ENCODE measurements around the gene ADCY9. TPM values are rescaled to one million over a fixed set of nuclear protein-coding genes. Genes with fewer than 3 reads are reported as not detected.
"Not testable (repeated sequence)": the region's sequence is repeated elsewhere in the genome, so short reads cannot be mapped to it uniquely, and the experiment has no call there.

Gene ADCY9
- total RNA-seq, 2 donors from 2014 or later: 31.5 to 42.2 TPM

DNA sequence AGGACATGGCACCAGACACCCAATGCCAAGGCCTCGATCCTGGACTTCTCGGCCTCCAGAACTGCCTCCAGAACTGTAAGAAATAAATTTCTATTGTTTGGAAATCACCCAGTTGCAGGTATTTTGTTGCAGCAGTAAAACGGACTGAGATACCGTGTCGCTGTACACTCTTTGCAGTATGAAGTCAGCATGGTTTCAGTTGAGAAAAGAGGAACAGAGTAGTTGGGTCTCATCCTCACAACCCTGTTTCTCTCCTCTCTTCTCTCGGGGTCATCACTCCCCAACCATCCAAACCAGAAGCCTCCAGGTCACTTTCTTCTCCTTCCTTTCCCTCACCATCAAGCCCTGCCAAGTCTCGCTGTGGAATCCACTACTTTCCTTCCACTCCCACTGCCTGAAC is 77.8 kb downstream of the ADCY9 start:
- H3K4me1 ChIP-seq: no peaks in the 10 kb centered on the region
- no peaks in the 10 kb centered on the region for H3K36me3 ChIP-seq
- no peak overlapping the region for H3K4me3 ChIP-seq
- TF ChIP-seq, protein P1, sequence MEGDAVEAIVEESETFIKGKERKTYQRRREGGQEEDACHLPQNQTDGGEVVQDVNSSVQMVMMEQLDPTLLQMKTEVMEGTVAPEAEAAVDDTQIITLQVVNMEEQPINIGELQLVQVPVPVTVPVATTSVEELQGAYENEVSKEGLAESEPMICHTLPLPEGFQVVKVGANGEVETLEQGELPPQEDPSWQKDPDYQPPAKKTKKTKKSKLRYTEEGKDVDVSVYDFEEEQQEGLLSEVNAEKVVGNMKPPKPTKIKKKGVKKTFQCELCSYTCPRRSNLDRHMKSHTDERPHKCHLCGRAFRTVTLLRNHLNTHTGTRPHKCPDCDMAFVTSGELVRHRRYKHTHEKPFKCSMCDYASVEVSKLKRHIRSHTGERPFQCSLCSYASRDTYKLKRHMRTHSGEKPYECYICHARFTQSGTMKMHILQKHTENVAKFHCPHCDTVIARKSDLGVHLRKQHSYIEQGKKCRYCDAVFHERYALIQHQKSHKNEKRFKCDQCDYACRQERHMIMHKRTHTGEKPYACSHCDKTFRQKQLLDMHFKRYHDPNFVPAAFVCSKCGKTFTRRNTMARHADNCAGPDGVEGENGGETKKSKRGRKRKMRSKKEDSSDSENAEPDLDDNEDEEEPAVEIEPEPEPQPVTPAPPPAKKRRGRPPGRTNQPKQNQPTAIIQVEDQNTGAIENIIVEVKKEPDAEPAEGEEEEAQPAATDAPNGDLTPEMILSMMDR (IDR thresholded peaks at IDR 0.05): no peak
- H3K27me3 ChIP-seq: no peaks in the 10 kb centered on the region
- no peak overlapping the region for H3K27ac ChIP-seq
- H3K9me3 ChIP-seq: no peaks in the 10 kb centered on the region
- DNase-seq (ENCODE audit: low spot score): no peak

DNA sequence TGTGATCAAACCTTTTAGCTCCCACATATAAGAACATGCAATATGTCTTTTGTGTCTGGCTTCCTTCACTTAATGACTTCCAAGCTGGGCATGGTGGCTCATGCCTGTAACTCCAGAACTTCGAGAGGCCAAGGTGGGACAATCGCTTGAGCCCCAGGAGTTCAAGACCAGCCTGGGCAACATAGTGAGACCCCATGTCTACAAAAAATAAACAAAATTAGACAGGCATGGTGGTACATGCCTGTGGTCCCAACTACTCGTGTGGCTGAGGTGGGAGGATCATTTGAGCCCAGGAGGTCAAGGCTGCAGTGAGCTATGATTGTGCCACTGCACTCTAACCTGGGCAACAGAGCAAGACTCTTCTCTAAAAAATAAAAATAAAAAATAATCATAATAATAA is 79.3 kb downstream of the ADCY9 start:
- H3K4me3 ChIP-seq; H3K4me1 ChIP-seq; H3K9me3 ChIP-seq; H3K36me3 ChIP-seq; H3K27me3 ChIP-seq; DNase-seq (ENCODE audit: low spot score); H3K27ac ChIP-seq: not testable (repeated sequence)

DNA sequence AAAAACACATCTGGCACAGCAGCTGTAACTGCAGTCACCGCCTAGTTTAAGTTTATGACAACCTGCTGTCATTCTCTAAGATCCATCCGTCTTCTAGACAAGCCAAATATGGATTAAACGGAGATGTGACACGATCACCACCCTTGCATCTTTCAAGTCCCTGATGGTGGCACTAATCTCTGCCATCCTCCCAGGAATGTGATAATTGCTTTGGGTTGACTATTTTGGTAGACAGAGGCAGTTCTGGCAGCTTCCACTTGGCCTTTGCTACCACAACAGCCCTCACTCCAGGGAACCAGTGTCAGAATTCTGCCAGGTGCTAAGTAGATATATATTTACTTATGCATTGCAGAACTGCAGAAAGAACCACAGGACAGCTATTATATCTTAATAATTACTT is 81.3 kb downstream of the ADCY9 start:
- Histone ChIP-seq H3K36me3 (no peaks in the 10 kb centered on the region), H3K4me1 (no peaks in the 10 kb centered on the region)
- TF ChIP-seq, protein P1 (IDR thresholded peaks at IDR 0.05): no peak

DNA sequence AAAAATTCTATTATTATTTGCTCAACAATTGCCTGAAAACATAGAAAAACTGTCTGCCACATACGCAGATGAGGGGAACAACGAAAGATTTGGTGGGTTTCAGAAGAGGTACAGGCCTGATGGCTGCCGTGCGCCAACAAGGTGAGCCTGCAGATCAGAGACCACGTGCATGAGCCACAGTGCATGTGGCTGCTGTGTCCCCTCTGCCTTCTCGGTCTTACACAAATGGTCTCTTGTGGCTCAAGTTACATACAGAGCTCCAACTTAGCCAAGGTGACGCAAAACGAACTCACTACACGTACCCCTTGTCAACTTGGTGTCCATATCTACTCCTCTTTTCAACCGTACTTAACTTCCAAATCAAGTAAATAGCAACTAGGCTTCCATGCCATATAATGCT is 82.3 kb downstream of the ADCY9 start:
- no peaks in the 10 kb centered on the region for H3K9me3 ChIP-seq
- H3K4me3 ChIP-seq: no peak overlapping the region
- no peaks in the 10 kb centered on the region for H3K36me3 ChIP-seq
- DNase-seq (ENCODE audit: low spot score): no peak
- H3K27me3 ChIP-seq: no peaks in the 10 kb centered on the region
- no peaks in the 10 kb centered on the region for H3K4me1 ChIP-seq
- TF ChIP-seq, protein P1 (IDR thresholded peaks at IDR 0.05): no peak
- no peak overlapping the region for H3K27ac ChIP-seq

More for the DNA sequence above, 81.3 kb downstream of the ADCY9 start:
- H3K4me3 ChIP-seq: no peak overlapping the region
- H3K9me3 ChIP-seq: no peaks in the 10 kb centered on the region
- H3K27me3 ChIP-seq: no peaks in the 10 kb centered on the region
- no peak for DNase-seq (ENCODE audit: low spot score)
- H3K27ac ChIP-seq: no peak overlapping the region

DNA sequence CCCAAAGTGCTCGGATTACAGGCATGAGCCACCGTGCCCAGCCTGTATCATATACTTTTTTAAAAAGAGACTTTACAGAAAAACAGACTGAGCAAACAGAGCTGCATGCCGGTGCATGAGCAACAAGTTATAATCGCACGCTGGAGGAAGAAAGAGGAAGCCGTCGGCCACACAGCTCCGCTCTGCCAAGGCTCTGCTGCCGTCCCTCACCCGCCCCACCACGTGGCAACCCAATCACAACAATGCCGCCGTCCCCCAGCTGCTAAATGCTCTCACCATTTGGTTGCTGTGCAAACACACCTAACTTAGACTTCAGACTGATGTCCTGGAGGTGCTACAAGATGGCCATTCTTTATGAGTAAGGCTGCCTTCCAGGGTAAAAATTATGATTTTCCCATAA is 83.5 kb downstream of the ADCY9 start:
- Histone ChIP-seq H3K4me1 (no peaks in the 10 kb centered on the region), H3K27ac (no peak overlapping the region), H3K36me3 (no peaks in the 10 kb centered on the region), H3K4me3 (no peak overlapping the region), H3K27me3 (no peaks in the 10 kb centered on the region), H3K9me3 (no peaks in the 10 kb centered on the region)
- DNase-seq (ENCODE audit: low spot score): no peak
- TF ChIP-seq, protein P1 (IDR thresholded peaks at IDR 0.05): no peak

DNA sequence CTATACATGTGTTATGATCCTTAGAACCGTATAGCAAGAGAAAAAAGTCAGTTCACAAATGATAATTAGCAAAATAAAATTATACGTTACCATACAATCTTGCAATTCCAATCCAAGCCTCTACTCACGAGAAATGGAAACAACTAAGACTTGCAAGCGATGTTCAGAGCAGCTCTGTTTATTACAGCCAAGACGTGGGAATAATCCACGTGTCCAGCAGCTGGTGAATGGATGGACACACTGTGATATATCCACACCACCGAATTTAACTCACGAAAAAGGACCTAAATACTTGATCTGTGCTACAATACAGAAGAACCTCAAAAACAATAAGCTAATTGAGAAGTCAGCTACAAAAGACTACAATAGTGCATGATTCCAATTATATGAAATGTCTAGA is 88.1 kb downstream of the ADCY9 start:
- Histone ChIP-seq H3K36me3 (no peaks in the 10 kb centered on the region), H3K27ac (no peak overlapping the region), H3K27me3 (no peaks in the 10 kb centered on the region), H3K4me3 (no peak overlapping the region), H3K4me1 (no peaks in the 10 kb centered on the region), H3K9me3 (no peaks in the 10 kb centered on the region)
- TF ChIP-seq, protein P1 (IDR thresholded peaks at IDR 0.05): no peak
- no peak for DNase-seq (ENCODE audit: low spot score)

Data from right atrium auricular region (tissue), 2 donors.